Stimulated activated CD4-positive, alpha-beta T cell treated with anti-CD3 and anti-CD28 coated beads, Interleukin-1b, Interleukin-23, amount 100 ng/mL, for 48 hours (primary cell): ENCODE measurements around the gene CEP89.
A peak's percentile ranks its signal among the peaks of the same experiment; 100 is the strongest.
"Not testable (repeated sequence)": the region's sequence is repeated elsewhere in the genome, so short reads cannot be mapped to it uniquely, and the experiment has no call there.

Experiments
- DNase-seq: peaks from one replicate; pipeline ENCODE4 v3.0.0-alpha.2; 2020

Gene CEP89

GRCh38 chr19:32971715-32972540 lies at the start of gene CEP89, which contains the start of gene FAAP24:
Gene CEP89 (minus strand): TSS chr19:32971958. CDS start chr19:32971874, 84 bp downstream.
Gene FAAP24 (plus strand): TSS chr19:32972242. CDS start chr19:32973197, 955 bp downstream.
- DNase-seq: peak; percentile 99

GRCh38 chr19:33010891-33011290 lies 39.1 kb upstream of the CEP89 start:
- not testable (repeated sequence) for DNase-seq

GRCh38 chr19:33008738-33009137 lies 37.0 kb upstream of the CEP89 start:
- DNase-seq: no peak

GRCh38 chr19:33005440-33005839 lies 33.7 kb upstream of the CEP89 start:
- DNase-seq: no peak

- not testable (repeated sequence) for DNase-seq
These were observed 31.8 kb upstream of the CEP89 start for GRCh38 chr19:33003424-33004024.

GRCh38 chr19:33002126-33002865 lies 30.5 kb upstream of the CEP89 start:
- DNase-seq: not testable (repeated sequence)

- no peak for DNase-seq
These were observed 29.2 kb upstream of the CEP89 start for GRCh38 chr19:33000910-33001309.

GRCh38 chr19:33000510-33000909 lies 28.8 kb upstream of the CEP89 start:
- DNase-seq: no peak

GRCh38 chr19:32998722-32999121 lies 27.0 kb upstream of the CEP89 start:
- DNase-seq: no peak

GRCh38 chr19:32997716-32998355 lies 26.1 kb upstream of the CEP89 start:
- DNase-seq: no peak

- not testable (repeated sequence) for DNase-seq
These were observed 25.3 kb upstream of the CEP89 start for GRCh38 chr19:32997061-32997464.

GRCh38 chr19:32995966-32996365 lies 24.2 kb upstream of the CEP89 start:
- DNase-seq: not testable (repeated sequence)

GRCh38 chr19:32988724-32989123 lies 17.0 kb upstream of the CEP89 start:
- DNase-seq: no peak

GRCh38 chr19:32988254-32988653 lies 16.5 kb upstream of the CEP89 start:
- DNase-seq: not testable (repeated sequence)

GRCh38 chr19:32982488-32982887 lies 10.7 kb upstream of the CEP89 start:
- DNase-seq: not testable (repeated sequence)

GRCh38 chr19:32979807-32980206 lies 8.0 kb upstream of the CEP89 start:
- not testable (repeated sequence) for DNase-seq

- not testable (repeated sequence) for DNase-seq
These were observed 6.1 kb upstream of the CEP89 start for GRCh38 chr19:32977813-32978212.

GRCh38 chr19:32977280-32977679 lies 5.5 kb upstream of the CEP89 start:
- DNase-seq: no peak

GRCh38 chr19:32976223-32976805 lies 4.6 kb upstream of the CEP89 start:
- peak; percentile 63 for DNase-seq

GRCh38 chr19:32971012-32971595 lies 654 bp downstream of the CEP89 start:
- no peak for DNase-seq

- DNase-seq: no peak
These were observed 2.2 kb downstream of the CEP89 start for GRCh38 chr19:32969549-32969948.

- DNase-seq: no peak
These were observed 5.0 kb downstream of the CEP89 start for GRCh38 chr19:32966750-32967149.
